DMS114 treated with DMSO at 0.1 percent for 48 hours (cell line): Measurements from ENCODE around the gene MSI2.
"Not testable (repeated sequence)": the region's sequence is repeated elsewhere in the genome, so short reads cannot be mapped to it uniquely, and the experiment has no call there.

Experiments
- DNase-seq: peaks from one replicate; lab custom pipeline; 2025; ENCODE audit not compliant: unreplicated experiment; lab: John Stamatoyannopoulos, UW

The MSI2 gene

DNA sequence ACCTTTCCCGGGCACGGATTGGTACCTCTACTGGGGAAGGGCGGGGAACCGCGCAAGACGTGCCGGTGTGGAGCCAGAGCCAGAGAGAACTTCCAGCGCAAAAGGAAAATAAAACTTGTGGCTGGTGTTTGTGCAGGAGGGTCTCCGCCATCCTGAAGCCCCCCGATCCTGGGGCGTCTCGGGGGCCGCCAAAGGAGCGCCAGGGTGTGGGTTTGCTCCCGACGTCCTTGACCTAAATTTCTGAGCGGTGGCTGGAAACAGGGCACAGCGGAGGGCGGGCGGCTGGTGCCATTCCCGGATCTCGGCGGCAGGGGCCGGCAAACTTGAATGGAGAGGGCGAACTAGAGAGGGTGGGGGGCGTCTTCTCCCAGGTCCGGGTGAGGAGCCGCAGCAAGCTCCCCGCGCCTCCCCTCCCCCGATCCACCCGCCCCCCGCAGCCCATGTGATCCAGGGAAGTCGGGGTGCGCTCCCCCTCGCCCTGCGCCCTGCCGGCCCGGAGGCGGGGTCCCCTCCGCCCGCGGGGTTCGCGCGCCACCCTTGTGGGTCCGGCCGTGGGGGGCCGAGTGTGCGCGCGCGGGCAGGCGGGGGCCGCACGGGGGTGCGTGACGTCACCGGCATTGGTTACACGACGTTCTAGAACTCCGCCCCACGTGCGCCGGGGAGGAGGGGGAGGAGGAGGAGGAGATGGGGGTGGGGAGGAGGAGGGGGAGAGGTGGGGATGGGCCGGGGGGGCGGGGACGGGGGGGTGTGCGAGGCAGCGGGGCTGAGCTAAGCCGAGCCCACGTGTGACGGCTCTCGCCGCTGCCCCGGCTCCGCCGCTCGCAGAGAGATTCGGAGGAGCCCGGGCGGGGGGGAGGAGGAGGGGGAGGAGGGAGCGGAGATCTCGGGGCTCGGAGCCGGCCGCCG is at the start of gene MSI2:
Gene MSI2 (plus strand): TSS at position 748 of the 906 bp plus-strand sequence. CDS start 220 bp downstream, outside the sequence.
- peak; percentile 72 for DNase-seq

DNA sequence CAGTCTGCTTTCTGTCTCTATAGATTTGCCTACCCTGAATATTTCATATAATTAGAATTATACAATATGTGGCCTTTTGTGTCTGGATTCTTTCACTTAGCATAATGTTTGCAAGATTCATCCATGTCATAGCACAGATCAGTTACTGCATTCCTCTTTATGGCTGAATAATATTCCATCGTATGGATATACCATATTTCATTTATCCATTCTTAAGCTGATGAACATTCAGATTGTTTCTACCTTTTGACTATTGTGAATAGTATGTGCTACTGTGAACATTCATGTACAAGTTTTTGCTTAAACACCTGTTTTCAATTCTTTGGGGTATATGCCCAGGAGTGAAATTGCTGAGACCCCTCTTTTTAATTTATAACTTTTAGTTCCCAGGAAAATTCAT is 49.4 kb upstream of the MSI2 start:
- DNase-seq = no peak

DNA sequence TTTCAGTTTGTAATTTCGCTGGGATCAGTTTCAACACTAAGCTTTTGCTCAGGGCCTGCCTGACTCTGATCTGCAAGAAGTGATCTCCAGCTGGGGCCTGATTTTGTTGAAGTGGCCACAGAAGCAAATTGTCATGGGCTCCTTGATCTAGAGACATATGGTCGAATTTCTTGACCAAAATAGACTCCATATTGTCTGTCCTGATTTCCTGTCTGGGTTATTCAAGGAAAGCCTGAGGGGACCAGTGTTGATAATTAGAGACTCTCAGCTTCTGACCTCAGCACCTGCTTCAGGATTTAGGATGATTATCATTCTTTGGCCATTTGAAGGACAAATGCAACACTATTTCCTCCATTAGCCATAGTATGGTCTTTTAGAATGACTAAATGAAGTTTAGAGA is 48.9 kb upstream of the MSI2 start:
- DNase-seq = no peak

- DNase-seq = no peak
Observed at GRCh38 chr17:57210224-57210553, 46.1 kb upstream of the MSI2 start.

- DNase-seq = no peak
Observed at GRCh38 chr17:57210972-57211411, 45.3 kb upstream of the MSI2 start.

- DNase-seq = no peak
Observed at GRCh38 chr17:57211543-57211942, 44.8 kb upstream of the MSI2 start.

DNA sequence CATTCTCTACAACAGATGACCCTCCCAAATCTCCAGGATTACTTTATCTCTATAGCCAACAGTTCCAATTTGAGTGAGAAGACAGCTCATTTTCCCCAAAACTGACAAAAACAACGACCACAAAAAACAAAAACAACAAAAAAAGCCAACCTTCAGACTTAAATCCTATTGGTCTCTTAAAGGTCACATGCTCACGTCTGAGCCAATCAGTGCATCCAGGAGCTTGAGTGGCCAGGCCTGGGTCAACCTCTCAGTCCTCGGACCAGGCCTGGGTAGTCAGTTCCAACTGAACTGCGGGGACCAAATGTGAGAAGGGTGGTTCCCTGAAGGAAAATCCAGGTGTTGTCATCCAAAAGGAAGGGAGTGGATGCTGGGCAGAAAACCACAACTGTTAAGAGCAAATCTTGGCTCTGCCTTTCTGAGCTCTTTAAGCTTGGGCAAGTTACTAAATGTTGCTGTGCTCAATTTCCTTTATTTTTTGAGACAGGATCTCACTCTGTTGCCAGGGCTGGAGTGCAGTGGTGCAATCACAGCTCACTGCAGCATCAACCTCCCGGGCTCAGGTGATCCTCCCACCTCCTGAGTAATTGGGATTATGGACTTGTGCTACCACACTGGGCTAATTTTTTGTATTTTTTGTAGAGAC is 43.0 kb upstream of the MSI2 start:
- DNase-seq = no peak

DNA sequence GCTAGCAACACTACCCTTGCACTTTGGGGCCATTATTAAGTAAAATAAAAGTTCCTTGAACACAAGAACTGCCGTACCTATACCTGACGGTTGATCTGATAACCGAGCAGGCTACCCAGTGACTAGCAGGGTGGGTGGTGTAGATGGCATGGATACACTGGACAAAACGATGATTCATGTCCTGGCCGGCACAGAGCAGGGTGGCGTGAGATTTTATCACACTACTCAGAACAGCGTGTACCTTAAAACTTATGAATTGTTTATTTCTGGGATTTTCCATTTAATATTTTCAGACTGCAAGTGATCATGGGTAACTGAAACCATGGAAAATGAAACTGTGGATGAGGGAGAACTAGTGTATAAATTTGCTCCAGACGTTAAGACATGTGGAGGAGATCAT is 41.0 kb upstream of the MSI2 start:
- no peak for DNase-seq

DNA sequence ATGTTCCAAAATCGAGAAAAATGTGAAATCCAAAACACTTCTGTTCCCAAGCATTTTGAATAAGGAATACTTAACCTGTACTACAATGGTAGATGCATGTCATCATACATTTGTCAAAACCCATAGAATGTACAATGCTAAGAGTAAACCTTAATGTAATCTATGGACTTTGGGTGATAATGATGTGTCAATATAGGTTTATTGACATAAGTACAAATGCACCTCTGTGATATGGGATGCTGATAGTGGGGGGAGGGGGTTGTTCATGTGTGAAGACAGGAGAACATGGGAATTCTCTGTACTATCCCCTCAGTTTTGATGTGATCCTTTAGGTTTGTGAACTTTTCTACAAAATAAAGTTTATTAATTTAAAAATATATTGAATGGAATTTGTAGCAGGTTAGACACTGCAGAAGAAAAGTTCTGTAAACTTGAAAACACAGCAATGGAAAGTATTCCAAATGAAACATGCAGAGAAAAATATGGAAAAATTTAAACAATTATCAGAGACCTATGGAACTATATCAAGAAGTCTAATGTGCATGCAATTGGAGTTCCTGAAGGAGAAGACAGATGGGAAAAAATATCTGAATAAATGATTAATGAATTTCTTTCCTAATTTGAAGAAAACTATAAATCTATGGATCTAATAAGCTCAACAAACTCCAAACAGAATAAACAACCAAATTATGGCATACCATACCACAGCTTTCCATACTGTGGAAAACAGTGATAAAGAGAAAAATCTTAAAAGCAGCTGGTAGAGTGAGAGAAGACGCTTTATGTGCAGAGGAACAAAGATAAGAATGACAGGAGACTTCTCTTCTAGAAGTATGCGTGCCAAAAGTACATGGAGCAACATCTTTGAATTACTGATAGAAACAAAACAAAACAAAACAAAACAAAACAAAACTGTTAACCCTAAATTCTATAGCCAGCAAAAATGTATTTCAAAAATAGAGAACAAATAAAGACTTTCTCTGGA is 34.7 kb upstream of the MSI2 start:
- DNase-seq = no peak

GRCh38 chr17:57222422-57222821 is 33.9 kb upstream of the MSI2 start:
- DNase-seq = not testable (repeated sequence)

DNA sequence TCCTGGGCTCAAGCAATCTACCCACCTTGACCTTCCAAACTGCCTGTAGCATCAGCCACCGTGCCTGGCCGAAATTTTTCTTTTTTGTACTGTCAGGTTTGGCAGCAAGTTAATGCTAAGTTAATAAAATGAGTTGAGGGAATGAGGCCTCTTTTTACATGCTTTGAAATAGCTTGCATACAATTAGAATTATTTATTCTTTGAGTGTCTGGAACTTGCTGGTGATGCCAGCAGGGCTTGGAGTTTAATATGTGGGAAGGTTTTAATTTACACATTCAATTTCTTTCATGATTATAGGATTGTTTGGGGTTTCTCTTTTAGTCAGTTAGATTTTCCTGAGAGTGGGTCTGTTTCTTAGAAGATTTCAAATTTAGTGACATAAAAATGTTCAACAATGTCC is 31.2 kb upstream of the MSI2 start:
- no peak for DNase-seq

DNA sequence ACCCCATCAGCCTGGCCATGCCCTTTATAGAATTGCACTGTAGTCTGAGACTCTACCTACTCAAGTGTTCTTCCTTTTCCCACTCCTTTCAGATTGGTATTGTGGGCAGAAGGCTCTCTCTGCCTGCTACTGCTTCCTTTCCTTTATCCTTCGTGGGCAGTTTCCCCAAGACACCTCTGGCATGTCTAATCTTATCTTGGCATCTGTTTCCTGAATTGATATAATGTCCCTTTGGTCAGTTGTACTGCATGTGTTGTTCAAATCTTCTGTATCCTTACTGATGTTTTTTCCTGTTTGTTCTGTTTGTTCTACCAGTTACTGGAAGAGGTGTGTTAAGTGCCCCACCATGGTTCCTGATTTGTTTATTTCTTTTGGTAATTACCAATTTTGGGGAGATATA is 29.5 kb upstream of the MSI2 start:
- no peak for DNase-seq

- no peak for DNase-seq
Observed at GRCh38 chr17:57228911-57229310, 27.4 kb upstream of the MSI2 start.

GRCh38 chr17:57234061-57234738 is 22.1 kb upstream of the MSI2 start:
- DNase-seq = no peak

DNA sequence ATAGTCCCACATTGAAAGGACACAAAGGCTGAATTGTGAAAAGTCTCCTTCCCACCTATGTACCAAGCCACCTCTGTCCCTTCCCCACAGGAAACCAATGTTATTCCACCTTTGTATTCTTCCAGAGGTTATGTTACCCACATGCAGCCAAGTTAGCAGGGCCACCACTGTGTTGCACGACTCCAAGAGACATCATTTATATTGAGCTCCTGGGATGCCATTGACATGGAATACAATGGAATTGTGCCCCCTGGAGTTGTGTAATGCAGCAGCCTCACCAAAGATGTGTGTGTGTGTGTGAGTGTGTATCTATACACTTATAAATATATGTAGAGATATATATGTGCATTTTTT is 21.6 kb upstream of the MSI2 start:
- DNase-seq = no peak

GRCh38 chr17:57235124-57235523 is 21.2 kb upstream of the MSI2 start:
- no peak for DNase-seq

DNA sequence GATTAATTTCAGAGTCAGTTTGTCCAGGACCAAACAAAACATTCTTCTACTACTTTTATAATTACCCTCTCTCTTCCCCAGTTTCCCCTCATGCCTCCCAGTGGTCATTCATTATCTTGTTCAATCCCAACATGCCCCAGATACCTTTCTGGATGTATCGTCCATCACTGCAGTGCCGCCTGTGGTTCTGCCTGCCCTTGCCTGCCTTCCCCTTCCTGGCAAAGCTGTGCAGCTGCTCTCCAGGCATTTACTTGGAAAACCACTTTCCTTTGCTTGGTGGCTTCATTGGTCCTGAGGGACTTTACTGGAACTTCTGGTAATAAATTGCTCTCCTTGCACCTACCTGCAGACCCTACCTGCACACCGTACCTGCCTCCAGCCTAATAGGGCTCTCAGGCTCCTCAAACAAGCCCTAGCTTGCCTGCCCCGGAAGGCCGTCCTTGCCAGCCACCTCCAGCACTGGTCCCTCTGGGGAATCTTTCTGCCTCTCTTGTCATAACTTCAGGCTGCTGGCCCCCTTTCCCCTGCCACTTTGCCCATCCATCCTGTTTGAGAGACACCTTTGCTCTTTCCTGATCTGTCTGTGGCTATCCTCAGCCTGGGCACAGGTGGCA is 19.5 kb upstream of the MSI2 start:
- DNase-seq = no peak

DNA sequence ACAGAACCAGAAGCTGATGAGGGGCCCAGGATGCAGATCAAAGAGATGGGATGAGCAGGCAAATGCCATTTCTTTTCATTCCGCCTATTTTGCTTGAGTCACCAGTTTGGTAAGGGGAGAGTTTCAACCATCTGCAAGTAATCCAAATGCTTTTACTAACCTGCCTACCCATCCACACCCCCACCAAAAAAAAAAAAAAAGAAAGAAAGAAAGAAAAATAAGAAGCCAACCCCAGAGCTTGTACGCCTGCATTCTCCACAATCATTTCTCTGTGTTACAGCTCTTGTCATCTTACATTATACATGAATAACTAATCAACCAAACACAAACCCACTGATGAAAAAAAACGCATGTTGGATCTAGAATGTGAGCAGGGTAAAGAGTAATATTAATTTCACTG is 15.7 kb upstream of the MSI2 start:
- DNase-seq = no peak

DNA sequence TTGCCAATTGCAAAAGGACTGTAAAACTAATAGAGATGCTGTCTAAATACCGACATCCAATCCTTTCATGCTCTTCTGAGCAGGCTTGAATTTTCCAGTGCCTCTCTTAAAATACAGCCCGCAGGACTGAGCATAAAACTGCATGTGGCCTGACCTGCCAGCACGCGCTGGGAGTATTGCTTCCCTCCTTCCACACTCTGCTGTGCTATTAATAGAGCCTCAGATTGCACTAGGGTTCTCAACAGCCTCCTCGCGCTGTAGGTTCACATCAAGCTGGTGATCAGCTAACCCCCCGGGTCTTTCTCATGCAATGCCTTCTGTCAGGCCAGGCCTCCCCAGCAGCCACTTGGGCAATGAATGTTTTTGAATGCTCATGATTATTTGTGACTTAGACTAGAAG is 14.2 kb upstream of the MSI2 start:
- DNase-seq = no peak

DNA sequence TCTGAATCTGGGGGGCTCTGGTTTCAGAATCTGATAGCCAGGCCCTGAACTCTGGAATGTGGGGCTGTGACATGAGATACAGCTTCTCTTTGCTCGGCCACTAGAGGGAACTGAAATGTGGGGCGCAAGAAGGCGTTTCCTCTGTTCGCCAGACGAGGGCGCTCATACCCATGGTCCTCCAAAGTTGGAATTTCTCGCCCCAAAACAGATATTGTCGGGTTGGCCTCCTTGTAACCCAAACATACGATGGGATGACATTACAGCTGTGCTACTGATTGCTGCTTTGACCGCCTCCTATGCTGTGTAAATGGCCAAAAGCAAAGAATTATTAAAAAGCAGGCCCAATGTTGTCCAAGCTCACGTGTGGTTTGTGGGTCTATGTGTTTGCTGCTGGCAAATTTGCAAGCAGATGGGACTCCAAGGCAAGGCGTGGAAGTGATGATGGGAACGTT is 13.1 kb upstream of the MSI2 start:
- DNase-seq = peak; percentile 47
